ENCODE results near the gene C1orf174. TPM values are rescaled to one million over a fixed set of nuclear protein-coding genes. Genes with fewer than 3 reads are reported as not detected.

C1orf174 gene
- total and polyA plus RNA-seq, 2 donors (not counting 1 experiment from before 2014, with no cell fraction given) = 24.1 to 39.6 TPM

- no peaks in the 10 kb centered on the region for H3K36me3 ChIP-seq (ENCODE audit: control insufficient read depth, insufficient read depth, low read length)
- H3K79me2 ChIP-seq (ENCODE audit: control insufficient read depth, insufficient read depth, low read length) = peaks cover 2% of the 10 kb centered on the region
- H4K20me1 ChIP-seq (ENCODE audit: control insufficient read depth, extremely low read depth, insufficient read depth, low read length) = no peaks in the 10 kb centered on the region
- H3K4me2 ChIP-seq (ENCODE audit: extremely low read depth, insufficient read depth, low read length) = no peak overlapping the region
- H3K9ac ChIP-seq (ENCODE audit: insufficient read depth, low read length) = no peak overlapping the region
- no peaks in the 10 kb centered on the region for H3K9me3 ChIP-seq (ENCODE audit: control insufficient read depth, insufficient read depth, low read depth, low read length)
- H3K4me3 ChIP-seq (replicated peaks in 1 of 4; ENCODE audit: control extremely low read depth in 1 of 4, insufficient read depth in 1 of 4, low read depth in 3 of 4, low read length in 4 of 4) = no peak overlapping the region
- no peak overlapping the region for H2AFZ ChIP-seq (ENCODE audit: low read length)
- TF ChIP-seq EZH2 (IDR thresholded peaks at IDR 0.05; ENCODE audit: low read length, missing control alignments) = no peak
- no peak for TF ChIP-seq CTCF (conservative IDR thresholded peaks at IDR 0.05 in 1 of 2, IDR thresholded peaks at IDR 0.05 in 1 of 2; ENCODE audit: low read depth in 1 of 2, low read length in 2 of 2)
- H3K27ac ChIP-seq (ENCODE audit: insufficient read depth, low read length) = no peak overlapping the region
- H3K4me1 ChIP-seq (ENCODE audit: control insufficient read depth, extremely low read depth, insufficient read depth, low read length) = no peaks in the 10 kb centered on the region
- no peaks in the 10 kb centered on the region for H3K27me3 ChIP-seq (ENCODE audit: control insufficient read depth, insufficient read depth, low read length)
- DNase-seq (ENCODE audit: low read depth in 2 of 2) = no peak
Measured at GRCh38 chr1:3904843-3905185, 4.7 kb upstream of the C1orf174 start.

- TF ChIP-seq CTCF (conservative IDR thresholded peaks at IDR 0.05 in 1 of 2, IDR thresholded peaks at IDR 0.05 in 1 of 2; ENCODE audit: low read depth in 1 of 2, low read length in 2 of 2) (no peak), EZH2 (IDR thresholded peaks at IDR 0.05; ENCODE audit: low read length, missing control alignments) (no peak)
- no peak for DNase-seq (ENCODE audit: low read depth in 2 of 2)
- no peak overlapping the region for H3K9ac ChIP-seq (ENCODE audit: insufficient read depth, low read length)
- H3K4me2 ChIP-seq (ENCODE audit: extremely low read depth, insufficient read depth, low read length) = no peak overlapping the region
- H3K36me3 ChIP-seq (ENCODE audit: control insufficient read depth, insufficient read depth, low read length) = no peaks in the 10 kb centered on the region
- H3K27me3 ChIP-seq (ENCODE audit: control insufficient read depth, insufficient read depth, low read length) = no peaks in the 10 kb centered on the region
- H3K79me2 ChIP-seq (ENCODE audit: control insufficient read depth, insufficient read depth, low read length) = peaks cover 8% of the 10 kb centered on the region
- H4K20me1 ChIP-seq (ENCODE audit: control insufficient read depth, extremely low read depth, insufficient read depth, low read length) = no peaks in the 10 kb centered on the region
- no peaks in the 10 kb centered on the region for H3K9me3 ChIP-seq (ENCODE audit: control insufficient read depth, insufficient read depth, low read depth, low read length)
- no peak overlapping the region for H3K27ac ChIP-seq (ENCODE audit: insufficient read depth, low read length)
- no peak overlapping the region for H2AFZ ChIP-seq (ENCODE audit: low read length)
- H3K4me1 ChIP-seq (ENCODE audit: control insufficient read depth, extremely low read depth, insufficient read depth, low read length) = no peaks in the 10 kb centered on the region
- no peak overlapping the region for H3K4me3 ChIP-seq (replicated peaks in 1 of 4; ENCODE audit: control extremely low read depth in 1 of 4, insufficient read depth in 1 of 4, low read depth in 3 of 4, low read length in 4 of 4)
Measured at GRCh38 chr1:3904006-3904842, 4.2 kb upstream of the C1orf174 start.

- Histone ChIP-seq H3K27ac (ENCODE audit: insufficient read depth, low read length) (no peak overlapping the region), H3K4me2 (ENCODE audit: extremely low read depth, insufficient read depth, low read length) (no peak overlapping the region), H4K20me1 (ENCODE audit: control insufficient read depth, extremely low read depth, insufficient read depth, low read length) (no peaks in the 10 kb centered on the region), H3K27me3 (ENCODE audit: control insufficient read depth, insufficient read depth, low read length) (no peaks in the 10 kb centered on the region), H3K36me3 (ENCODE audit: control insufficient read depth, insufficient read depth, low read length) (no peaks in the 10 kb centered on the region), H3K79me2 (ENCODE audit: control insufficient read depth, insufficient read depth, low read length) (peaks cover 16% of the 10 kb centered on the region), H3K9ac (ENCODE audit: insufficient read depth, low read length) (no peak overlapping the region), H3K4me3 (replicated peaks in 1 of 4; ENCODE audit: control extremely low read depth in 1 of 4, insufficient read depth in 1 of 4, low read depth in 3 of 4, low read length in 4 of 4) (no peak overlapping the region), H3K9me3 (ENCODE audit: control insufficient read depth, insufficient read depth, low read depth, low read length) (no peaks in the 10 kb centered on the region), H2AFZ (ENCODE audit: low read length) (no peak overlapping the region), H3K4me1 (ENCODE audit: control insufficient read depth, extremely low read depth, insufficient read depth, low read length) (no peaks in the 10 kb centered on the region)
- DNase-seq (ENCODE audit: low read depth in 2 of 2) = peak in 1 of 2 donors; percentile 12
- TF ChIP-seq CTCF (conservative IDR thresholded peaks at IDR 0.05 in 1 of 2, IDR thresholded peaks at IDR 0.05 in 1 of 2; ENCODE audit: low read depth in 1 of 2, low read length in 2 of 2) (no peak), EZH2 (IDR thresholded peaks at IDR 0.05; ENCODE audit: low read length, missing control alignments) (no peak)
Measured at GRCh38 chr1:3903141-3904005, 3.3 kb upstream of the C1orf174 start.

Measured in fibroblast of lung (primary cell).